ENCODE data around the gene CAMTA1. TPM values are rescaled to one million over a fixed set of nuclear protein-coding genes. Genes with fewer than 3 reads are reported as not detected.

The CAMTA1 gene
- total and polyA plus RNA-seq, 9 of the 15 experiments (the other 6 are each of a cell fraction or from before 2014, with no cell fraction given): 43.9 to 161 (median 65.9) TPM

GRCh38 chr1:7151978-7152377 is 366.7 kb downstream of the CAMTA1 start:
- POLR2A ChIA-PET: interaction anchor here (0.9 kb wide), 1 partner anchor 18 kb away, joined by 3 read pairs; no protein-coding TSS in a partner anchor
- H3K27me3 ChIP-seq (ENCODE audit: control insufficient read depth in 2 of 2, insufficient read depth in 2 of 2, low read length in 2 of 2): peaks cover 35 to 56% of the 10 kb centered on the region in 2 experiments; a peak in 4 of 5 replicates
- TF ChIP-seq, protein P1, sequence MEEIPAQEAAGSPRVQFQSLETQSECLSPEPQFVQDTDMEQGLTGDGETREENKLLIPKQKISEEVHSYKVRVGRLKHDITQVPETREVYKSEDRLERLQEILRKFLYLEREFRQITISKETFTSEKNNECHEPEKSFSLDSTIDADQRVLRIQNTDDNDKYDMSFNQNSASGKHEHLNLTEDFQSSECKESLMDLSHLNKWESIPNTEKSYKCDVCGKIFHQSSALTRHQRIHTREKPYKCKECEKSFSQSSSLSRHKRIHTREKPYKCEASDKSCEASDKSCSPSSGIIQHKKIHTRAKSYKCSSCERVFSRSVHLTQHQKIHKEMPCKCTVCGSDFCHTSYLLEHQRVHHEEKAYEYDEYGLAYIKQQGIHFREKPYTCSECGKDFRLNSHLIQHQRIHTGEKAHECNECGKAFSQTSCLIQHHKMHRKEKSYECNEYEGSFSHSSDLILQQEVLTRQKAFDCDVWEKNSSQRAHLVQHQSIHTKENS (CRISPR knock-in tag; IDR thresholded peaks at IDR 0.05): no peak
- TF ChIP-seq, protein P2, sequence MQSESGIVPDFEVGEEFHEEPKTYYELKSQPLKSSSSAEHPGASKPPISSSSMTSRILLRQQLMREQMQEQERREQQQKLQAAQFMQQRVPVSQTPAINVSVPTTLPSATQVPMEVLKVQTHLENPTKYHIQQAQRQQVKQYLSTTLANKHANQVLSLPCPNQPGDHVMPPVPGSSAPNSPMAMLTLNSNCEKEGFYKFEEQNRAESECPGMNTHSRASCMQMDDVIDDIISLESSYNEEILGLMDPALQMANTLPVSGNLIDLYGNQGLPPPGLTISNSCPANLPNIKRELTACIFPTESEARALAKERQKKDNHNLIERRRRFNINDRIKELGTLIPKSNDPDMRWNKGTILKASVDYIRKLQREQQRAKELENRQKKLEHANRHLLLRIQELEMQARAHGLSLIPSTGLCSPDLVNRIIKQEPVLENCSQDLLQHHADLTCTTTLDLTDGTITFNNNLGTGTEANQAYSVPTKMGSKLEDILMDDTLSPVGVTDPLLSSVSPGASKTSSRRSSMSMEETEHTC (IDR thresholded peaks at IDR 0.05): no peak
- TF ChIP-seq ZNF551 (CRISPR knock-in tag; IDR thresholded peaks at IDR 0.05) (no peak), FOXA3 (CRISPR knock-in tag; conservative IDR thresholded peaks at IDR 0.05 in 1 of 2, IDR thresholded peaks at IDR 0.05 in 1 of 2) (no peak), HDAC3 (IDR thresholded peaks at IDR 0.05; ENCODE audit: borderline replicate concordance, partially characterized antibody) (no peak), NUFIP1 (IDR thresholded peaks at IDR 0.05; ENCODE audit: partially characterized antibody) (no peak), TAF7 (tag; IDR thresholded peaks at IDR 0.05) (no peak), NEUROD1 (IDR thresholded peaks at IDR 0.05; ENCODE audit: borderline replicate concordance, low read depth, low read length, partially characterized antibody) (no peak), POLR2G (IDR thresholded peaks at IDR 0.05; ENCODE audit: low read depth, low read length) (no peak)

More at GRCh38 chr1:7151978-7152377, 366.7 kb downstream of the CAMTA1 start:
- intact Hi-C loops (cut with micrococcal nuclease) (no loop called here), in situ Hi-C loops (cut with MboI) (no loop called here)
- Histone ChIP-seq H3K9ac (ENCODE audit: insufficient read depth in 1 of 2, low read depth in 2 of 2, low read length in 2 of 2) (no peak overlapping the region), H3K9me3 (replicated peaks; ENCODE audit: control insufficient read depth, insufficient read depth, low read depth, low read length) (no peaks in the 10 kb centered on the region), H3K79me2 (ENCODE audit: control insufficient read depth, insufficient read depth, low read length) (no peaks in the 10 kb centered on the region), H3K9me1 (ENCODE audit: control insufficient read depth, insufficient read depth, low read length) (no peaks in the 10 kb centered on the region), H4K20me1 (replicated peaks; ENCODE audit: control insufficient read depth, insufficient read depth, low read length) (peaks cover 19% of the 10 kb centered on the region), H3K4me3 (no peak overlapping the region), H3K4me2 (ENCODE audit: insufficient read depth, low read length) (no peak overlapping the region), H3K4me1 (replicated peaks in 1 of 2; ENCODE audit: control insufficient read depth in 2 of 2, insufficient read depth in 2 of 2, low read length in 2 of 2) (peaks cover 0 to 3% of the 10 kb centered on the region in 2 experiments; a peak in 1 of 5 replicates), H2AFZ (ENCODE audit: low read depth, low read length) (no peak overlapping the region), H3K27ac (ENCODE audit: extremely low read depth, low read depth, low read length) (no peak overlapping the region), H3K36me3 (ENCODE audit: control insufficient read depth, insufficient read depth, low read length) (no peaks in the 10 kb centered on the region)
- no TSS peak for BruUV-seq (replicated peaks)
- WGBS (ENCODE audit: insufficient coverage, low coverage, missing lambda C conversion rate): under 1% methylated on average over 7 of the region's 7 CpGs
- no peak for FAIRE-seq
- CTCF ChIA-PET (ENCODE audit: low intra/inter-chr PET ratio): no interaction called here
- ATAC-seq: no peak
- no peak for DNase-seq (ENCODE audit: extremely low read depth in 1 of 4, low spot score in 3 of 4)
